Measurements from ENCODE around the gene CPSF4L.

The CPSF4L gene

GRCh38 chr17:73291260-73291801, 29.7 kb upstream of the CPSF4L start:
- no peak for DNase-seq (ENCODE audit: low read depth, low spot score)
- no peak overlapping the region for H3K4me3 ChIP-seq (ENCODE audit: low read length)

- H3K4me3 ChIP-seq (ENCODE audit: low read length) = no peak overlapping the region
- no peak for DNase-seq (ENCODE audit: low read depth, low spot score)
Measured at GRCh38 chr17:73290399-73291259, 28.9 kb upstream of the CPSF4L start.

- no peak overlapping the region for H3K4me3 ChIP-seq (ENCODE audit: low read length)
- no peak for DNase-seq (ENCODE audit: low read depth, low spot score)
Measured at GRCh38 chr17:73289549-73290254, 28.0 kb upstream of the CPSF4L start.

- no peak overlapping the region for H3K4me3 ChIP-seq (ENCODE audit: low read length)
- no peak for DNase-seq (ENCODE audit: low read depth, low spot score)
Measured at GRCh38 chr17:73288534-73289302, 27.0 kb upstream of the CPSF4L start.

GRCh38 chr17:73286863-73287296, 25.2 kb upstream of the CPSF4L start:
- no peak for DNase-seq (ENCODE audit: low read depth, low spot score)
- H3K4me3 ChIP-seq (ENCODE audit: low read length) = no peak overlapping the region

- no peak for DNase-seq (ENCODE audit: low read depth, low spot score)
- no peak overlapping the region for H3K4me3 ChIP-seq (ENCODE audit: low read length)
Measured at GRCh38 chr17:73285916-73286862, 24.5 kb upstream of the CPSF4L start.

GRCh38 chr17:73285603-73285908, 23.9 kb upstream of the CPSF4L start:
- no peak for DNase-seq (ENCODE audit: low read depth, low spot score)
- H3K4me3 ChIP-seq (ENCODE audit: low read length) = no peak overlapping the region

GRCh38 chr17:73284906-73285602, 23.4 kb upstream of the CPSF4L start:
- H3K4me3 ChIP-seq (ENCODE audit: low read length) = no peak overlapping the region
- DNase-seq (ENCODE audit: low read depth, low spot score) = no peak

- no peak for DNase-seq (ENCODE audit: low read depth, low spot score)
- H3K4me3 ChIP-seq (ENCODE audit: low read length) = no peak overlapping the region
Measured at GRCh38 chr17:73284354-73284753, 22.7 kb upstream of the CPSF4L start.

- DNase-seq (ENCODE audit: low read depth, low spot score) = no peak
Measured at GRCh38 chr17:73283841-73284282, 22.2 kb upstream of the CPSF4L start.

GRCh38 chr17:73283250-73283649, 21.6 kb upstream of the CPSF4L start:
- H3K4me3 ChIP-seq (ENCODE audit: low read length) = no peak overlapping the region
- DNase-seq (ENCODE audit: low read depth, low spot score) = no peak

More at GRCh38 chr17:73283841-73284282, 22.2 kb upstream of the CPSF4L start:
- no peak overlapping the region for H3K4me3 ChIP-seq (ENCODE audit: low read length)

GRCh38 chr17:73282629-73283028, 20.9 kb upstream of the CPSF4L start:
- no peak overlapping the region for H3K4me3 ChIP-seq (ENCODE audit: low read length)
- DNase-seq (ENCODE audit: low read depth, low spot score) = no peak

GRCh38 chr17:73281928-73282327, 20.2 kb upstream of the CPSF4L start:
- H3K4me3 ChIP-seq (ENCODE audit: low read length) = no peak overlapping the region
- DNase-seq (ENCODE audit: low read depth, low spot score) = no peak

- no peak for DNase-seq (ENCODE audit: low read depth, low spot score)
- no peak overlapping the region for H3K4me3 ChIP-seq (ENCODE audit: low read length)
Measured at GRCh38 chr17:73280191-73280590, 18.5 kb upstream of the CPSF4L start.

GRCh38 chr17:73279704-73280103, 18.0 kb upstream of the CPSF4L start:
- no peak overlapping the region for H3K4me3 ChIP-seq (ENCODE audit: low read length)
- DNase-seq (ENCODE audit: low read depth, low spot score) = no peak

- no peak overlapping the region for H3K4me3 ChIP-seq (ENCODE audit: low read length)
- no peak for DNase-seq (ENCODE audit: low read depth, low spot score)
Measured at GRCh38 chr17:73278465-73279453, 17.1 kb upstream of the CPSF4L start.

- no peak for DNase-seq (ENCODE audit: low read depth, low spot score)
- no peak overlapping the region for H3K4me3 ChIP-seq (ENCODE audit: low read length)
Measured at GRCh38 chr17:73278049-73278464, 16.4 kb upstream of the CPSF4L start.
